Liver (tissue), 9 donors: ENCODE measurements around the gene LRMDA. TPM values are rescaled to one million over a fixed set of nuclear protein-coding genes. Genes with fewer than 3 reads are reported as not detected.

Source experiments
- DNase-seq: peaks from one replicate; pipeline ENCODE4 v3.0.0-alpha.2; 2017; ENCODE audit warnings: low spot score
- H3K27ac ChIP-seq, 2 donors: one replicate each; pipeline ENCODE4 v1.7.0; 2013; ENCODE audit warnings: inconsistent platforms in 2 of 2, low read length in 2 of 2, control low read depth in 1 of 2, low read depth in 1 of 2, mild to moderate bottlenecking in 1 of 2
- H3K27me3 ChIP-seq, 4 donors: one replicate each; pipeline versions ENCODE4 v1.6.1 to v1.7.0; 2013; ENCODE audit warnings: low read length in 3 of 4, inconsistent platforms in 1 of 4, mild to moderate bottlenecking in 1 of 4, moderate library complexity in 1 of 4; ENCODE audit not compliant: control insufficient read depth in 4 of 4, insufficient read depth in 4 of 4
- H3K36me3 ChIP-seq, 4 donors: one replicate each; pipeline versions ENCODE4 v1.6.1 to v1.7.0; 2013; ENCODE audit warnings: low read length in 3 of 4, mild to moderate bottlenecking in 3 of 4, low read depth in 1 of 4, moderate library complexity in 1 of 4; ENCODE audit not compliant: control insufficient read depth in 4 of 4, insufficient read depth in 3 of 4
- H3K4me1 ChIP-seq, 4 donors: one replicate each; pipeline versions ENCODE4 v1.6.1 to v1.7.0; 2013; ENCODE audit warnings: low read length in 3 of 4, mild to moderate bottlenecking in 3 of 4, moderate library complexity in 1 of 4; ENCODE audit not compliant: control insufficient read depth in 4 of 4, insufficient read depth in 4 of 4
- H3K4me3 ChIP-seq, 3 donors: one replicate each; pipeline versions ENCODE4 v1.6.1 to v1.7.0; 2013; ENCODE audit warnings: low read length in 3 of 3, control low read depth in 1 of 3, low read depth in 1 of 3, mild to moderate bottlenecking in 1 of 3
- H3K9ac ChIP-seq, 2 donors: one replicate each; pipeline ENCODE4 v1.7.0; 2013; ENCODE audit warnings: low read length in 2 of 2, mild to moderate bottlenecking in 2 of 2, moderate library complexity in 2 of 2, control low read depth in 1 of 2, low read depth in 1 of 2
- H3K9me3 ChIP-seq, 4 donors: one replicate each; pipeline versions ENCODE4 v1.6.1 to v1.7.0; 2013; ENCODE audit warnings: low read length in 3 of 4; ENCODE audit not compliant: control insufficient read depth in 4 of 4
- ATF3 ChIP-seq: IDR thresholded peaks from 2 replicates; pipeline ENCODE4 v1.6.1; 2016; ENCODE audit warnings: antibody characterized with exemption
- CTCF ChIP-seq: fragments of 150-350 bp; IDR thresholded peaks from 2 replicates; pipeline ENCODE4 v1.5.1; 2017; ENCODE audit warnings: improper control_type of control experiment, low read depth, low read length; ENCODE audit not compliant: missing input control
- EGR1 ChIP-seq, 2 donors: IDR thresholded peaks; 2 replicates each; pipeline ENCODE4 v1.6.1; 2016 to 2018; ENCODE audit warnings: antibody characterized with exemption in 2 of 2, low read depth in 2 of 2
- FOXA1 ChIP-seq: IDR thresholded peaks from 2 replicates; pipeline ENCODE4 v1.6.1; 2016; ENCODE audit warnings: antibody characterized with exemption
- FOXA2 ChIP-seq: IDR thresholded peaks from 2 replicates; pipeline ENCODE4 v1.6.1; 2016; ENCODE audit warnings: antibody characterized with exemption
- GABPA ChIP-seq, 2 donors: IDR thresholded peaks in 1 of 2; conservative IDR thresholded peaks in 1 of 2; 2 replicates each; pipeline ENCODE4 v1.6.1; 2016; ENCODE audit warnings: antibody characterized with exemption in 2 of 2, mild to moderate bottlenecking in 1 of 2, moderate library complexity in 1 of 2
- HNF4A ChIP-seq, 2 donors: conservative IDR thresholded peaks; 2 replicates each; pipeline ENCODE4 v1.6.1; 2016; ENCODE audit warnings: antibody characterized with exemption in 2 of 2, mild to moderate bottlenecking in 2 of 2
- HNF4G ChIP-seq: IDR thresholded peaks from 2 replicates; pipeline ENCODE4 v1.6.1; 2016; ENCODE audit warnings: antibody characterized with exemption
- NR2F2 ChIP-seq: IDR thresholded peaks from 2 replicates; pipeline ENCODE4 v1.6.1; 2016; ENCODE audit warnings: antibody characterized with exemption
- RAD21 ChIP-seq, 2 donors: IDR thresholded peaks; 2 replicates each; pipeline ENCODE4 v1.6.1; 2016; ENCODE audit warnings: antibody characterized with exemption in 2 of 2, mild to moderate bottlenecking in 2 of 2
- SP1 ChIP-seq: IDR thresholded peaks from 2 replicates; pipeline ENCODE4 v1.6.1; 2018; ENCODE audit warnings: antibody characterized with exemption, mild to moderate bottlenecking
- YY1 ChIP-seq: IDR thresholded peaks from 2 replicates; pipeline ENCODE4 v1.6.1; 2016; ENCODE audit warnings: antibody characterized with exemption, mild to moderate bottlenecking
- ZBTB33 ChIP-seq: IDR thresholded peaks from 2 replicates; pipeline ENCODE4 v1.6.1; 2016; ENCODE audit warnings: antibody characterized with exemption
- WGBS: extraction: QIAGEN DNeasy Blood & Tissue Kit; methylation state at CpG from one replicate; pipeline ENCODE4 v1.1.7; 2013; 5-methylcytosine and 5-hydroxymethylcytosine counted together
- polyA plus RNA-seq, 2 donors: library from polyadenylated mRNA; stranded (reverse) in 1 of 2; unstranded in 1 of 2; fragments of 200-250 nt in 1 of 2; fragments of >200 nt in 1 of 2; fragmentation: Nextera tagmentation in 1 of 2; extraction: Ambion mirVana in 1 of 2; gene quantifications; one replicate each; pipeline versions ENCODE4 v1.2.1 to v1.2.3, GENCODE V29; 2013 to 2015
- total RNA-seq, 2 donors: library from RNA; depleted of rRNA; stranded (reverse); fragments of >200 nt; gene quantifications; one replicate each; pipeline ENCODE4 v1.2.3, GENCODE V29; 2014
- TF ChIP-seq, protein P1 (sequence below): IDR thresholded peaks from 2 replicates; pipeline ENCODE4 v1.6.1; 2016; ENCODE audit warnings: antibody characterized with exemption
- donor health status: healthy.
- donor health status: healthy.
- donor health status: healthy.
- donor health status: healthy.
- donor health status: healthy.

The LRMDA gene
- total and polyA plus RNA-seq, 4 donors, result 7.9 to 15.8 (median 11.3) TPM

DNA sequence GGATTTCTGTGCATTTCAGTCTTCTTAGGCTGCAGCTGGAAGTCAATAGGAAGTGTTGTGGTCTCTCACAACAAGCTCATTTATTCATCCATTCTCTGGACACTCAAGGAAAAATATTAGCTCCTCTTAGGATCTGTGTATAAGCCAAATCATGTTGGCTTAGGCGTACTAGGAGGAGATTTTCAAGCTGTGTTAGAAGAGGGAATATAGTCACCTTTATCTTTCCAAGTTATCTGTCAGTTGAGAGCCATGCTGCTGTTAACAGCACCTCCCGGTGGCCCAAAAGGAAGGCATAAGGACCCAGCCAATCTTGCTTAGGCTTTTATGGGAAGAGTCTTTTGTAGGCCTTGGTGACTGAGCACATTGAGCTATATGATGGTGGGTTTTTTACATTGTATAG lies 220.0 kb downstream of the LRMDA start:
- H3K4me1 ChIP-seq, result peaks cover 0 to 13% (median 5%) of the 10 kb centered on the region in 4 donors
- H3K27ac ChIP-seq, result no peak overlapping the region
- WGBS, result 89% methylated on average over 2 of the region's 2 CpGs
- H3K9me3 ChIP-seq, result no peaks in the 10 kb centered on the region
- TF ChIP-seq CTCF (peak; percentile 33), RAD21 (IDR thresholded peaks at IDR 0.05) (peak; percentile 73 to 85), ATF3 (no peak)
- H3K9ac ChIP-seq, result no peak overlapping the region
- no peak for DNase-seq
- no peaks in the 10 kb centered on the region for H3K27me3 ChIP-seq
- no peaks in the 10 kb centered on the region for H3K36me3 ChIP-seq
- no peak overlapping the region for H3K4me3 ChIP-seq

DNA sequence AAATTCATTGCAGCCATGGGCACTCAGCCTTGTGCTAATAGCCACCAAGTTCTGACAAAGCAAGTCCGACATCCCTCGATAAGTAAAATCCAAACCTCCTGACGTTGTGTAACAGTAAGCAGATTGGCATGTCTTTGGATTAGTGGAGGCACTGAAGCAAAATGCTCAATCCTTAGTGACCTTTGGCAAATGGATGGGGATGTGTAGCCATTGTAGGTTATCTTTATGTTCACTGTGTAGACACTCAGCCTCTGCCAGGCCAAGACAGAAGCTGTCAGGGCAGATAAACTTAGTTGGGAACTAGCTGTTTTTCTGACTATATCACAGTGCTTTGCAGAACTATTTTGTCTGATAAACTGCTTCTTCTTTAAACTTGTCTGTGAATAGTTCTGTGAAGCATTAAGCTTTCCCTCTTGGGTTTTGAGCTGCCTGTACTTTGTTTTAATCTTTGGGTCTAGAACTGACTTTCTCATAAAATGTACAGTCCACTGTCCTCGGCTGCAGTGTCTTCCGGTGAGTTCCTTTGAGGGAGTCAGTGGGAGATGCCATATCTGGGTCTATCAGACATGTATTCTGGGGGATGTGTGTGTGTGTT lies 220.8 kb downstream of the LRMDA start:
- no peaks in the 10 kb centered on the region for H3K36me3 ChIP-seq
- no peak for DNase-seq
- no peaks in the 10 kb centered on the region for H3K27me3 ChIP-seq
- TF ChIP-seq ZBTB33 (no peak), NR2F2 (peak; percentile 68), FOXA2 (no peak)
- H3K9me3 ChIP-seq, result no peaks in the 10 kb centered on the region
- H3K9ac ChIP-seq, result no peak overlapping the region
- WGBS, result 80% methylated on average over 5 of the region's 5 CpGs
- peaks cover 0 to 13% (median 5%) of the 10 kb centered on the region in 4 donors for H3K4me1 ChIP-seq
- H3K4me3 ChIP-seq, result no peak overlapping the region
- no peak overlapping the region for H3K27ac ChIP-seq

GRCh38 chr10:75653761-75654160 lies 222.3 kb downstream of the LRMDA start:
- Histone ChIP-seq H3K4me3 (no peak overlapping the region), H3K9me3 (no peaks in the 10 kb centered on the region), H3K36me3 (peaks cover 0 to 2% (median 0%) of the 10 kb centered on the region in 4 donors), H3K9ac (no peak overlapping the region), H3K27me3 (no peaks in the 10 kb centered on the region), H3K27ac (no peak overlapping the region), H3K4me1 (peaks cover 0 to 6% (median 3%) of the 10 kb centered on the region in 4 donors)
- 94% methylated on average over 8 of the region's 8 CpGs for WGBS
- no peak for DNase-seq
- TF ChIP-seq FOXA1 (no peak), SP1 (no peak), EGR1 (IDR thresholded peaks at IDR 0.05; ENCODE audit: low read depth in 2 of 2) (no peak), NR2F2 (no peak), ZBTB33 (no peak), GABPA (IDR thresholded peaks at IDR 0.05 in 1 of 2, conservative IDR thresholded peaks at IDR 0.05 in 1 of 2) (no peak), ATF3 (no peak), YY1 (no peak), HNF4G (no peak), HNF4A (conservative IDR thresholded peaks at IDR 0.05) (no peak), CTCF (no peak)
- TF ChIP-seq, protein P1, sequence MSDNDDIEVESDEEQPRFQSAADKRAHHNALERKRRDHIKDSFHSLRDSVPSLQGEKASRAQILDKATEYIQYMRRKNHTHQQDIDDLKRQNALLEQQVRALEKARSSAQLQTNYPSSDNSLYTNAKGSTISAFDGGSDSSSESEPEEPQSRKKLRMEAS, result no peak
